HepG2 (cell line): ENCODE data around the gene KDM6B. TPM values are rescaled to one million over a fixed set of nuclear protein-coding genes. Genes with fewer than 3 reads are reported as not detected.

Source experiments
- ATF7-NPFF ChIP-seq: sonication (generic); formaldehyde crosslinking; IDR thresholded peaks from 2 replicates; pipeline ENCODE4 v1.8.1; 2023; ENCODE audit warnings: mild to moderate bottlenecking, low read depth, missing genetic modification reagents, moderate library complexity
- DNMT1 ChIP-seq: sonication (generic); formaldehyde crosslinking; IDR thresholded peaks from 2 replicates; pipeline ENCODE4 v1.5.1; 2020; ENCODE audit warnings: mild to moderate bottlenecking, missing genetic modification reagents
- ELF4 ChIP-seq: sonication (generic); formaldehyde crosslinking; IDR thresholded peaks from 2 replicates; pipeline ENCODE4 v1.5.0; 2020; ENCODE audit warnings: missing genetic modification reagents, mild to moderate bottlenecking, moderate library complexity, borderline replicate concordance
- FOXA1 ChIP-seq, 2 experiments: fragments of 450-650 bp in 1 of 2; sonication (generic) in 1 of 2; formaldehyde crosslinking in 1 of 2; IDR thresholded peaks; 2 replicates each; pipeline versions ENCODE4 v1.4.0 to v1.6.1; 2016 to 2020; ENCODE audit warnings: missing genetic modification reagents in 1 of 2
- GPN1 ChIP-seq: sonication (generic); formaldehyde crosslinking; IDR thresholded peaks from 2 replicates; pipeline ENCODE4 v1.5.1; 2020; ENCODE audit warnings: missing genetic modification reagents, borderline replicate concordance
- HMGA1 ChIP-seq: sonication (generic); formaldehyde crosslinking; conservative IDR thresholded peaks from 2 replicates; pipeline ENCODE4 v1.4.0; 2020; ENCODE audit warnings: missing genetic modification reagents
- KDM5A ChIP-seq: fragments of 200-600 bp; sonication (generic); IDR thresholded peaks from 2 replicates; pipeline ENCODE4 v1.7.0; 2018; ENCODE audit warnings: antibody characterized with exemption, mild to moderate bottlenecking, low read length, borderline replicate concordance
- MZF1 ChIP-seq: sonication (generic); formaldehyde crosslinking; IDR thresholded peaks from 2 replicates; pipeline ENCODE4 v1.8.1; 2023; ENCODE audit warnings: mild to moderate bottlenecking, missing genetic modification reagents, borderline replicate concordance
- NFIC ChIP-seq: IDR thresholded peaks from 2 replicates; pipeline ENCODE4 v1.6.1; 2012; ENCODE audit warnings: mild to moderate bottlenecking, low read length, inconsistent platforms
- NR2C2 ChIP-seq: sonication (generic); formaldehyde crosslinking; IDR thresholded peaks from 2 replicates; pipeline ENCODE4 v1.4.0; 2020; ENCODE audit warnings: missing genetic modification reagents, mild to moderate bottlenecking, moderate library complexity, borderline replicate concordance
- SP2 ChIP-seq: sonication (generic); formaldehyde crosslinking; IDR thresholded peaks from 2 replicates; pipeline ENCODE4 v1.5.1; 2020; ENCODE audit warnings: mild to moderate bottlenecking, missing genetic modification reagents
- TAF1 ChIP-seq: sonication (generic); formaldehyde crosslinking; IDR thresholded peaks from 2 replicates; pipeline ENCODE4 v1.4.0; 2020; ENCODE audit warnings: missing genetic modification reagents
- ZBTB20 ChIP-seq: sonication (generic); formaldehyde crosslinking; IDR thresholded peaks from 2 replicates; pipeline ENCODE4 v1.8.1; 2023; ENCODE audit warnings: missing genetic modification reagents, low read depth, mild to moderate bottlenecking, borderline replicate concordance
- ZFAT ChIP-seq: sonication (generic); formaldehyde crosslinking; conservative IDR thresholded peaks from 2 replicates; pipeline ENCODE4 v1.8.1; 2023; ENCODE audit warnings: missing genetic modification reagents, inconsistent platforms
- ZNF160 ChIP-seq: sonication (generic); formaldehyde crosslinking; IDR thresholded peaks from 2 replicates; pipeline ENCODE4 v1.8.0; 2022; ENCODE audit warnings: mild to moderate bottlenecking, inconsistent platforms, missing genetic modification reagents
- ZNF234 ChIP-seq: sonication (generic); formaldehyde crosslinking; conservative IDR thresholded peaks from 2 replicates; pipeline ENCODE4 v1.5.1; 2020; ENCODE audit warnings: mild to moderate bottlenecking, missing genetic modification reagents
- ZNF451 ChIP-seq: sonication (generic); formaldehyde crosslinking; IDR thresholded peaks from 2 replicates; pipeline ENCODE4 v1.5.0; 2020; ENCODE audit warnings: mild to moderate bottlenecking, missing genetic modification reagents
- ZNF670 ChIP-seq: sonication (generic); formaldehyde crosslinking; IDR thresholded peaks from 2 replicates; pipeline ENCODE4 v1.8.0; 2022; ENCODE audit warnings: mild to moderate bottlenecking, missing genetic modification reagents, borderline replicate concordance
- ZNF761 ChIP-seq: sonication (generic); formaldehyde crosslinking; conservative IDR thresholded peaks from 2 replicates; pipeline ENCODE4 v1.4.0; 2020; ENCODE audit warnings: mild to moderate bottlenecking, missing genetic modification reagents
- ZNF772 ChIP-seq: sonication (generic); formaldehyde crosslinking; IDR thresholded peaks from 2 replicates; pipeline ENCODE4 v1.5.0; 2020; ENCODE audit warnings: mild to moderate bottlenecking, missing genetic modification reagents
- polyA plus RNA-seq, 8 experiments: library from polyadenylated mRNA; depleted of rRNA in 3 of 8; stranded (reverse) in 7 of 8; unstranded in 1 of 8; fragments of >200 nt; fragmentation: Illumina TruSeq in 4 of 8; extraction: Trizol in 4 of 8; gene quantifications; 2 replicates each; pipeline versions ENCODE4 v1.2.1 to v1.2.3, GENCODE V29; 2011 to 2016; ENCODE audit warnings: low read depth in 4 of 8, missing spikeins in 1 of 8, mixed read lengths in 1 of 8; ENCODE audit not compliant: insufficient read depth in 1 of 8
- total RNA-seq, 5 experiments: library from RNA; depleted of rRNA; stranded (reverse); fragments of >200 nt; fragmentation: Illumina TruSeq; extraction: Trizol; gene quantifications; 2 replicates each; pipeline ENCODE4 v1.2.3, GENCODE V29; 2016; ENCODE audit warnings: low read depth in 1 of 5
- TF ChIP-seq, protein P1 (sequence below): IDR thresholded peaks from 2 replicates; pipeline ENCODE4 v1.4.0; 2020; ENCODE audit warnings: mild to moderate bottlenecking, missing genetic modification reagents
- TF ChIP-seq, protein P2 (sequence below): sonication (generic); formaldehyde crosslinking; IDR thresholded peaks from 2 replicates; pipeline ENCODE4; 2020; ENCODE audit warnings: missing genetic modification reagents, mild to moderate bottlenecking, borderline replicate concordance

The KDM6B gene
- total and polyA plus RNA-seq, 2 of the 13 experiments (the other 11 are each of a cell fraction or from before 2014, with no cell fraction given): 1.3 to 2.1 TPM

DNA sequence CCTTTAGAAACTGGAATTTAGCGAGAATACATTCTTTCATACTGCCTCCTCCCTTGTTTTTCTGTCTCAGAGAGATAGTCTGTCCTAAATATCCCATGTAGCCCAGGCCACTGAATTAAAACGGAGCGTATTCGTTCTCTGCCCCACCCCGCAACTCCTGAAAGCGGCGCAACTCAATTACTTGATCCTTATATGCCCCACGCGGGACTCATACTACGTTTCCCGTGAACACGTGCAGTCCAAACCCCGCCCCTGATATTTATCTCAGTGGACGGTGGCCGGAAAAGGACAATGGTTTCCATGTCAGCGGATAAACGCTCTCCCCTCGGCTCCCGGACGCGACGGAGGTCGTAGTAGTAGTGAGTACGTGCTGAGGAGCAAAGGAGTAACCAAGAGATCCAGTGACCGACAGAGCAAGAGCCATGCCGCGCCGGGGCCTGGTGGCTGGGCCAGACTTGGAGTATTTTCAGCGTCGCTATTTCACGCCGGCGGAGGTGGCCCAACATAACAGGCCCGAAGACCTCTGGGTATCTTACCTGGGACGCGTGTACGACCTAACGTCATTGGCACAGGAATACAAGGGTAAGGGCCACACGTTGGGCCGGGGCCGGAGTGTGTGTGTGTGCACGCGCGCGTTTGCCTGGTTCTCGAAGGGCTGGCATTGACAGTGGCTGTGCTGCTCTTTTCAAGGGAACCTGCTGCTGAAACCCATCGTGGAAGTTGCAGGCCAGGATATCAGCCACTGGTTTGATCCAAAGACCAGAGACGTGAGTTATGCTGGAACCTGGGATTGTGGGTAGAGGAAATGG lies 23.9 kb downstream of the KDM6B start, which contains the start of gene CYB5D1 (continued):
- 0 out of 2 replicates have a peak, but pooled peaks have one; percentile 58 for TF ChIP-seq ZNF234 (CRISPR knock-in tag)
- TF ChIP-seq ZNF670: no peak
- 0 out of 2 replicates have a peak, but pooled peaks have one; percentile 53 for TF ChIP-seq ATF7-NPFF
- TF ChIP-seq TAF1 (CRISPR knock-in tag): peak; percentile 33
- TF ChIP-seq, protein P1, sequence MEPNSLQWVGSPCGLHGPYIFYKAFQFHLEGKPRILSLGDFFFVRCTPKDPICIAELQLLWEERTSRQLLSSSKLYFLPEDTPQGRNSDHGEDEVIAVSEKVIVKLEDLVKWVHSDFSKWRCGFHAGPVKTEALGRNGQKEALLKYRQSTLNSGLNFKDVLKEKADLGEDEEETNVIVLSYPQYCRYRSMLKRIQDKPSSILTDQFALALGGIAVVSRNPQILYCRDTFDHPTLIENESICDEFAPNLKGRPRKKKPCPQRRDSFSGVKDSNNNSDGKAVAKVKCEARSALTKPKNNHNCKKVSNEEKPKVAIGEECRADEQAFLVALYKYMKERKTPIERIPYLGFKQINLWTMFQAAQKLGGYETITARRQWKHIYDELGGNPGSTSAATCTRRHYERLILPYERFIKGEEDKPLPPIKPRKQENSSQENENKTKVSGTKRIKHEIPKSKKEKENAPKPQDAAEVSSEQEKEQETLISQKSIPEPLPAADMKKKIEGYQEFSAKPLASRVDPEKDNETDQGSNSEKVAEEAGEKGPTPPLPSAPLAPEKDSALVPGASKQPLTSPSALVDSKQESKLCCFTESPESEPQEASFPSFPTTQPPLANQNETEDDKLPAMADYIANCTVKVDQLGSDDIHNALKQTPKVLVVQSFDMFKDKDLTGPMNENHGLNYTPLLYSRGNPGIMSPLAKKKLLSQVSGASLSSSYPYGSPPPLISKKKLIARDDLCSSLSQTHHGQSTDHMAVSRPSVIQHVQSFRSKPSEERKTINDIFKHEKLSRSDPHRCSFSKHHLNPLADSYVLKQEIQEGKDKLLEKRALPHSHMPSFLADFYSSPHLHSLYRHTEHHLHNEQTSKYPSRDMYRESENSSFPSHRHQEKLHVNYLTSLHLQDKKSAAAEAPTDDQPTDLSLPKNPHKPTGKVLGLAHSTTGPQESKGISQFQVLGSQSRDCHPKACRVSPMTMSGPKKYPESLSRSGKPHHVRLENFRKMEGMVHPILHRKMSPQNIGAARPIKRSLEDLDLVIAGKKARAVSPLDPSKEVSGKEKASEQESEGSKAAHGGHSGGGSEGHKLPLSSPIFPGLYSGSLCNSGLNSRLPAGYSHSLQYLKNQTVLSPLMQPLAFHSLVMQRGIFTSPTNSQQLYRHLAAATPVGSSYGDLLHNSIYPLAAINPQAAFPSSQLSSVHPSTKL (CRISPR knock-in tag): no peak; the same call in 1 of the 2 replicates
- no peak for TF ChIP-seq DNMT1 (CRISPR knock-in tag)
- TF ChIP-seq ZNF160: 0 out of 2 replicates have a peak, but pooled peaks have one; percentile 26
- no peak for TF ChIP-seq FOXA1 (IDR thresholded peaks at IDR 0.05)
- TF ChIP-seq FOXA1 (CRISPR knock-in tag; IDR thresholded peaks at IDR 0.05): no peak
- no peak for TF ChIP-seq GPN1 (CRISPR knock-in tag)
- no peak for TF ChIP-seq ZFAT
- TF ChIP-seq HMGA1: no peak
- no peak for TF ChIP-seq ZNF761
- TF ChIP-seq, protein P2, sequence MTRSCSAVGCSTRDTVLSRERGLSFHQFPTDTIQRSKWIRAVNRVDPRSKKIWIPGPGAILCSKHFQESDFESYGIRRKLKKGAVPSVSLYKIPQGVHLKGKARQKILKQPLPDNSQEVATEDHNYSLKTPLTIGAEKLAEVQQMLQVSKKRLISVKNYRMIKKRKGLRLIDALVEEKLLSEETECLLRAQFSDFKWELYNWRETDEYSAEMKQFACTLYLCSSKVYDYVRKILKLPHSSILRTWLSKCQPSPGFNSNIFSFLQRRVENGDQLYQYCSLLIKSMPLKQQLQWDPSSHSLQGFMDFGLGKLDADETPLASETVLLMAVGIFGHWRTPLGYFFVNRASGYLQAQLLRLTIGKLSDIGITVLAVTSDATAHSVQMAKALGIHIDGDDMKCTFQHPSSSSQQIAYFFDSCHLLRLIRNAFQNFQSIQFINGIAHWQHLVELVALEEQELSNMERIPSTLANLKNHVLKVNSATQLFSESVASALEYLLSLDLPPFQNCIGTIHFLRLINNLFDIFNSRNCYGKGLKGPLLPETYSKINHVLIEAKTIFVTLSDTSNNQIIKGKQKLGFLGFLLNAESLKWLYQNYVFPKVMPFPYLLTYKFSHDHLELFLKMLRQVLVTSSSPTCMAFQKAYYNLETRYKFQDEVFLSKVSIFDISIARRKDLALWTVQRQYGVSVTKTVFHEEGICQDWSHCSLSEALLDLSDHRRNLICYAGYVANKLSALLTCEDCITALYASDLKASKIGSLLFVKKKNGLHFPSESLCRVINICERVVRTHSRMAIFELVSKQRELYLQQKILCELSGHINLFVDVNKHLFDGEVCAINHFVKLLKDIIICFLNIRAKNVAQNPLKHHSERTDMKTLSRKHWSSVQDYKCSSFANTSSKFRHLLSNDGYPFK (CRISPR knock-in tag): peak; percentile 57; the same call in 1 of the 2 replicates
- TF ChIP-seq NFIC: peak; percentile 34; the same call in 1 of the 2 replicates
- TF ChIP-seq ZNF451 (CRISPR knock-in tag): peak; percentile 62; the same call in 1 of the 2 replicates
- TF ChIP-seq MZF1: peak; percentile 88; the same call in 1 of the 2 replicates
- peak; percentile 95; the same call in 1 of the 2 replicates for TF ChIP-seq KDM5A
- TF ChIP-seq ZBTB20: no peak; the same call in 1 of the 2 replicates
- peak; percentile 10; the same call in 1 of the 2 replicates for TF ChIP-seq ZNF772
- TF ChIP-seq NR2C2: peak; percentile 14; the same call in 1 of the 2 replicates
- TF ChIP-seq ELF4 (CRISPR knock-in tag): peak; percentile 32; the same call in 1 of the 2 replicates
- peak; percentile 36; the same call in 1 of the 2 replicates for TF ChIP-seq SP2 (CRISPR knock-in tag)
